Measurements from ENCODE around the gene NCOA3.
"Not testable (repeated sequence)": the region's sequence is repeated elsewhere in the genome, so short reads cannot be mapped to it uniquely, and the experiment has no call there.

The NCOA3 gene

GRCh38 chr20:47541355-47541922 lies 39.8 kb downstream of the NCOA3 start:
- DNase-seq: no peak

DNA sequence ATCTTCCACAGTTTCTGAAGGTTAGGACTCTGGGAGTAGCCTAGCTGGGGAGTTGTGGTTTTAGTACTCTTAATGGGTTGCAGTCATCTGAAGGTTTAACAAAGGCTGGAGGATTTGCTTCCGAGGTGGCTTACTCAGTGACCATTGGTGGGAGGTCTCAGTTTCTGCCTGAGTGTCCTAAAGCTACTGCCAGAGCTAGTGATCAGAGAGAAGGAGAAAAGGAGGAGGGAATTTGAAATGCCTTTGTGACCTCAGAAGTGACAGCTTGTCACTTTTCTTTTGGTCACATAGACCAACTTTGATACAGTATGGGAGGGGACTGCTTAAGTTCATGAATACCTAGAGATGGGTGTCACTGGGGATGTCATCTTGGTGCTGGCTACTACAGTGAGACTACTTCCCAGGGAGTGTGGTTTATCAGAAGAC lies 41.3 kb downstream of the NCOA3 start:
- no peak for DNase-seq

DNA sequence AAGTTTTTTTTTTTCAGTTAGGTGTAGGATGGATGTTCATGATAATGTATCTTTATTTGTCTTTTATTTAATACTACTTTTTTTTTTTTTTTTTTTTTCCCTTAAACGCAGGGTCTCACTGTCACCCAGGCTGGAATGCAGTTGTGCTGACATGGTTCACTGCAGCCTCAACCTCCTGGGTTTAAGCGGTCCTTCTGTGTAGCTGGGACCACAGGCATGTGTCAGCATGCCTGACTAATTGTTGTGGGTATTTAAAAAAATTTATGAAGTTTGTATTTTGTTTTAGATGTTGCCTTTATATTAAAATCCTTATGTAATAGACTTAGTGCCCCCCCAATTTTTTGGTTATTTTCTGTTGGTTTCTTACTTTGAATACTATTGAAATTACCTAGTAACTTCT lies 42.6 kb downstream of the NCOA3 start:
- no peak for DNase-seq

DNA sequence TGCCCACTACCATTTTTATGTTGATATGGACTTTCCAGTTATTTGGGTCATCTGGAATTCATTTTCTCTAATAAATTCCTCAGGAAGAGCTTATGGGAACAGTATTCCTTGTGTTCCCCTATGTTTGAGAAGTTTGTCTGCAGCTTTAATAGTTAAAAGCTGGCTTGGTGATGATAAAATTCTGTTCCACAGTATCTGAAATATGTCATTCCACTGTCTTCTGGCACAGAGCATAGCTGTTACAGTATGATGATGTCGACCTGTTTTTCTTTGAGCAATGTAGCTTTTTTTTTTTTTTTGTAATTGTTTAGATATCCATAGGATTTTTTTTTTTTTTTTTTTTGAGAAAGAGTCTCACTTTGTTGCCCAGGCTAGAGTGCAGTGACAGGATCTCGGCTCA lies 43.2 kb downstream of the NCOA3 start:
- no peak for DNase-seq

- DNase-seq: no peak
These were observed 43.8 kb downstream of the NCOA3 start for GRCh38 chr20:47545499-47545898.

GRCh38 chr20:47546184-47547033 lies 44.7 kb downstream of the NCOA3 start:
- DNase-seq: no peak

DNA sequence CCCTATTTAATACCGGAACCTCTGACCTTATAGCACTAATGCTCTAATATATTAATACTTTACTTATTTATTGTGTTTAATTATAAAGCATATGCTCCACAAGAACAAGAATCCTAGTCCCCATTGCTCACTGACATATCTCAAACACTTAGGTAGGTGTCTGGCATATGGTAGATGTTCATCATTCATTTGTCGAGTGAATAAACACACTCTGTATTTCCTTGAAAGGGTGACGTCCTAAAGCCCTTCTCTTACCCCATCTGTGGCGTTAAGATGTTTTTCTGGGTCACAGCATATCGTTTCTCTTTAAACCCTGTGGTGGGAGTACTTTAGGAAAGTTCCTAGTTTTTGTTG lies 45.3 kb downstream of the NCOA3 start:
- DNase-seq: no peak

DNA sequence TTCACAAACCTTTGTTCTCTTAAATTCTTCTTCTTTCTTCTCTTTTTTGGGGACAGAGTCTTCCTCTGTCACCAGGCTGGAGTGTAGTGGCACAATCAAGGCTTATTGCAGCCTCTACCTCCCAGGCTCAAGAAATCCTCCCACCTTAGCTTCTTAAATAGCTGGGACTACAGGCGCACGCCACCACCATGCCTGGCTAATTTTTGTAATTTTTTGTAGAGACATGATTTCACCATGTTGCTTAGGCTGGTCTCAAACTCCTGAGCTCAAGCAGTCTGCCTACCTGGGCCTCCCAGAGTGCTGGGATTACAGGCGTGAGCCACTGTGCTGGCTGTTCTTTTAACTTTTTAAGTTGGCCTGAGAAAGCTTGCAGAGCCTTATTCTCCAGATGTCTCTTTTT lies 48.0 kb downstream of the NCOA3 start:
- no peak for DNase-seq

DNA sequence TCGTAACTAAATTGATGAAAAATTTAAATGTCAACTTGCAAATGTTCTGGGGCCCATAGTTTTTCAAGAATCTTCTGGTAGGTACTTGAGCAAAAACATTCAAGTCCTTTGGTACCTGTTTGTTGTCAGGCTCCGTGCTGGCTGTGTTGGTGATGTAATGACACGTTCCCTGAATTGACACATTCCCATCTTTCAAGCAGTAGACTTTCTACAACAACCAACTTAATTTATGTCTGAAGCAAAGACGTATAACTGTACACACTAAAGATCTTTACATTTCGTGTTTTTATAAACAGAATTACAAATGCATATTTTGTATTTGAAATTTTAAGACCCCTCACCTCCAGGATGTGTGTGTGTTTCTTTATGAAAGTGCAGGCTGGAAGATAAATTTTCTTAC lies 49.5 kb downstream of the NCOA3 start:
- no peak for DNase-seq

GRCh38 chr20:47551841-47552240 lies 50.2 kb downstream of the NCOA3 start:
- peak; percentile 1 for DNase-seq

DNA sequence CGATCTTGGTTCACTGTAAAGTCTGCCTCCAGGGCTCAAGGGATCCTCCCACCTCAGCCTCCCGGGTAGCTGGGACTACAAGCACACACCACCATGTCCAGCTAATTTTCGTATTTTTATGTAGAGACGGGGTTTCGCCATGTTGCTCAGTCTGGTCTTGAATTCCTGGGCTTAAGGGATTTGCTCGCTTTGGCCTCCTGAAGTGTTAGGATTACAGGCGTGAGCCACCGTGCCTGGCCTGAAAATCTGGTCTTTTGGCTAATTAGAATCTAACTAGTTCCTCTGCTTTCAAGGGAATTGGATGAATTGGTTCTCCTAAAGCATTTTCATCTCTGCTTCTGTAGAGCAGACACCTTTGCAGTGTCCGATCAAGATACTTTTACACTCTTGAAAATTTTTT lies 51.3 kb downstream of the NCOA3 start:
- no peak for DNase-seq

DNA sequence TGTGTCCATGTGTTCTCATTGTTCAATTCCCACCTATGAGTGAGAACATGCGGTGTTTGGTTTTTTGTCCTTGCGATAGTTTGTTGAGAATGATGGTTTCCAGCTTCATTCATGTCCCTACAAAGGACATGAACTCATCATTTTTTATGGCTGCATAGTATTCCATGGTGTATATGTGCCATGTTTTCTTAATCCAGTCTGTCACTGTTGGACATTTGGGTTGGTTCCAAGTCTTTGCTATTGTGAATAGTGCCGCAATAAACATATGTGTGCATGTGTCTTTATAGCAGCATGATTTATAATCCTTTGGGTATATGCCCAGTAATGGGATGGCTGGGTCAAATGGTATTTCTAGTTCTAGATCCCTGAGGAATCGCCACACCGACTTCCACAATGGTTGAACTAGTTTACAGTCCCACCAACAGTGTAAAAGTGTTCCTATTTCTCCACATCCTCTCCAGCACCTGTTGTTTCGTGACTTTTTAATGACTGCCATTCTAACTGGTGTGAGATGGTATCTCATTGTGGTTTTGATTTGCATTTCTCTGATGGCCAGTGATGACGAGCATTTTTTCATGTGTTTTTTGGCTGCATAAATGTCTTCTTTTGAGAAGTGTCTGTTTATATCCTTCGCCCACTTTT lies 52.0 kb downstream of the NCOA3 start:
- DNase-seq: not testable (repeated sequence)

DNA sequence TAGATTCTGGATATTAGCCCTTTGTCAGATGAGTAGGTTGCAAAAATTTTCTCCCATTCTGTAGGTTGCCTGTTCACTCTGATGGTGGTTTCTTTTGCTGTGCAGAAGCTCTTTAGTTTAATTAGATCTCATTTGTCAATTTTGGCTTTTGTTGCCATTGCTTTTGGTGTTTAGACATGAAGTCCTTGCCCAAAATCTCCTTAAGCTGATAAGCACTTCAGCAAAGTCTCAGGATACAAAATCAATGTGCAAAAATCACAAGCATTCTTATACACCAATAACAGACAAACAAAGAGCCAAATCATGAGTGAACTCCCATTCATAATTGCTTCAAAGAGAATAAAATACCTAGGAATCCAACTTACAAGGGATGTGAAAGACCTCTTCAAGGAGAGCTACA lies 52.6 kb downstream of the NCOA3 start:
- not testable (repeated sequence) for DNase-seq

DNA sequence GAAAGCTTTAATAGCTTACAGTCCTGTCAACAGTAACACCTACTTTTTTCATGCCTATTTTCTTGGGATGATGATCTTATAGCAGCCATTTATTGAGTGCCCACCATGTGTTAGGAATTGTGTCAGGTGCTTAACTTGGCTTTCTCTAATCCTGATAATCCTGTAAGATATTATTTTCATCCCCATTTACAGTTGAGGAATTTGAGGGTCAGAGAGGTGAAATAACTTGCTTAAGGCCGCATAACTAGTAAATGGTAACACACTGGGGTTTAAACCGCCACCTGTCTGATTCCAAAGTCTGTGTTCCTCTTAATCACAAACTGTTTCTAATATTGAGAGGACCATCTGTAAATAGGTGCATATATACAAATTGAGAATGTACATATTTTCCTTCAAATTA lies 55.5 kb downstream of the NCOA3 start:
- no peak for DNase-seq

DNA sequence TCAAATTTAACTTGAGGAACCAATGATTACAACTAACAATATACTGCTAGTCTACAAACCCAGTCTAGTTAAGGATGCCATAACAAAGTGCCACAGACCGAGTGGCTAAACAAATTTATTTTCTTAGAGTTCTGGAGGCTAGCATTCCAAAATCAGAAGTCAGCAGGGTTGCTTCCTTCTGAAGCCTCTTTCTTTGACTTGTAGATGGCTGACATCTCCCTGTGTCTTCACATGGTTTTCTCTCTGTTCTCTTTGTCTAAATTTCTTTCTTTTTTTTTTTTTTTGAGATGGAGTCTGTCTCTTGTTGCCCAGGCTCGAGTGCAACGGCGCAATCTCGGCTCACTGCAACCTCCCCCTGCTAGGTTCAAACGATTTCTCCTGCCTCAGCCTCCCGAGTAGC lies 56.1 kb downstream of the NCOA3 start:
- no peak for DNase-seq

DNA sequence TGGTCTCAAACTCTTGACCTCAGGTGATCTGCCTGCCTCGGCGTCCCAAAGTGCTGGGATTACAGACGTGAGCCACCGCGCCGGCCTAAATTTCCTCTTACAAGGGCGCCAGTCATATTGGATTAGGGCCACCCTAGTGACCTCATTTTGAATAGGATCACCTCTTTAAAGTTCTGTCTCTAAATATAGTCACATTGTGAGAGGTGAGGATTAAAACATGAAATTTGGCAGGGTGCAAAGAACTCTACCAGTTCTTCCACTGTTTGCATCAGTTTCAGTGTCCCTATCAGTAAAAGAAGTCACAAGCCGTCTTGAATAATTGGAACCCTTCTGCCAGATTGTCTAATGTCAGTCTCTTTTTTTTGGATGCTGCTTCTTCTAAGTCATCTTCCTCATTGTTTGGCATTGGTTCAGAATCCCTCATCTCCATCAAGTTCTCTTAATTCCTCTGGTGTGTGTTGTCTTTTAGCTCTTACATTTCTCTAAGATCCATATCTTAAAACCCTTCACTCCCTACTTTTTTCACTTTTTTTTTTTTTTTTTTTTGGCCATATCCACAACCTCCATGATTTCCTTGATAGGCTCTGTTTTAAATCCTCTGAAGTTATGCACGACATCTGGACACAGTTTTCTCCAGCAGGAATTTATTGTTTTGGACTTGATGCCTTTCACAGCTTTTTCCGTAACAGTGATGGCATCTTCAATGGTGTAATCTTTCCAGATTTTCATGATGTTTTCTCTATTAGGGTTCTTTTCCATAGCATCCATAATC lies 56.8 kb downstream of the NCOA3 start:
- DNase-seq: no peak

DNA sequence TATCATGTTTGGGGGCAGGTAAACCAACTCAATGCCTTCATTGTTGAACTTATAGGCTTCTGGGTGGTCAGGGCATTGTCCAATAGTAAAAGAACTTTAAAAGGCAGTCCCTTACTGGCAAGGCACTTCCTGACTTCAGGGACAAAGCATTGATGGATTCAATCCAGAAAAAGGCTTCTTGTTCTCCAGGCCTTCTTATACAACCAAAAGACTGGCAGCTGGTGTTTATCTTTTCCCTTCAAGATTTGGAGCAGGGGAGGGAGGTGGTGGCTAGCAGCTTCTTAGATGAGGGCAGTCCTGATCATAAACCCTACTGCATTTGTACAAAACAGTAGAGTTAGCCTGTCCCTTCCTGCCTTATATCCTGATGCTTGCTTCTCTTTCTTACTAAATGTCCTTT lies 57.5 kb downstream of the NCOA3 start:
- no peak for DNase-seq

- no peak for DNase-seq
These were observed 59.5 kb downstream of the NCOA3 start for GRCh38 chr20:47561180-47561579.

- DNase-seq: no peak
These were observed 60.2 kb downstream of the NCOA3 start for GRCh38 chr20:47561603-47562583.

DNA sequence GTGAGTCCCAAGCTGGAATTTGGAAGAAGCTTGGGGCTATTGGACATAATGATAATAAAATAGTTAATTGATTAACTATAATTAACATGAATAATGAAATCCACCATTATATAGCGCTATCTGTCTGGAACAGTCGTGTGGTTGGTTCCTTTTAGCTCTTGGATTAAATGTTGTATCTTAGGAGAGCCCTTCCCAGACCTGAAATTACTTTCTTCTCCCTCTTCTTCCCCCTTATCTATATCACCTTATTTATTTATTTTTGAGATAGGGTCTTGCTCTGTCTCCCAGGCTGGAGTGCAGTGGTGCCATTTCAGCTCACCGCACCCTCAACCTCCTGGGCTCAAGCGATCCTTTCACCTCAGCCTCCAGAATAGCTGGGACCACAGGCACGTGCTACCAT lies 64.6 kb downstream of the NCOA3 start:
- no peak for DNase-seq

DNA sequence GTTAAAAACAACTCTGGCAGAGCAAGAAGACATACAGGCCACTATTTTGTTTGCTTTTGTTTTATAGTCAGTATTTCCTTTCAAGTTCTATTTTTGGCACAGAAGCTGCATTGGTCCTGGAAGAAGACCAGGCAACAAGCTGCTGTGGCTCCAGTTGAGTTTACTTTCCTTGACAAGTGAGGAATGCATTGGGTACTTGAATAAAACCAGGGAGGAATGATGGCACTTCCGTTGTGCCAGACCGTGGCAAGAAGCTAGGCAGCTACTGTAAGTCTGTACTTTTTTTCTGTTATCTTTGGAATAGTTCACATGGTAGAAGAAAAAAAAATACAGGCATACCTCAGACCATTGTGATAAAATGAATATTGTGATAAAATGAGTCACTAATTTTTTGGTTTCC lies 66.3 kb downstream of the NCOA3 start:
- DNase-seq: peak; percentile 45

- DNase-seq: no peak
These were observed 67.2 kb downstream of the NCOA3 start for GRCh38 chr20:47568837-47569410.
